Lower leg skin (tissue), 3 donors: ENCODE measurements around the gene LIN7A.

Source experiments
- POLR2A ChIP-seq, 2 donors: fragments of 450-650 bp; IDR thresholded peaks; one replicate each; pipeline ENCODE4 v1.6.1; 2016 to 2017; ENCODE audit warnings: antibody characterized with exemption in 2 of 2, mild to moderate bottlenecking in 1 of 2, moderate library complexity in 1 of 2
- TF ChIP-seq, protein P1 (sequence below), 3 donors: fragments of 450-650 bp; IDR thresholded peaks; one replicate each; pipeline ENCODE4 v1.5.1; 2016; ENCODE audit warnings: antibody characterized with exemption in 3 of 3, mild to moderate bottlenecking in 3 of 3, moderate library complexity in 2 of 3

- TF ChIP-seq, protein P1, sequence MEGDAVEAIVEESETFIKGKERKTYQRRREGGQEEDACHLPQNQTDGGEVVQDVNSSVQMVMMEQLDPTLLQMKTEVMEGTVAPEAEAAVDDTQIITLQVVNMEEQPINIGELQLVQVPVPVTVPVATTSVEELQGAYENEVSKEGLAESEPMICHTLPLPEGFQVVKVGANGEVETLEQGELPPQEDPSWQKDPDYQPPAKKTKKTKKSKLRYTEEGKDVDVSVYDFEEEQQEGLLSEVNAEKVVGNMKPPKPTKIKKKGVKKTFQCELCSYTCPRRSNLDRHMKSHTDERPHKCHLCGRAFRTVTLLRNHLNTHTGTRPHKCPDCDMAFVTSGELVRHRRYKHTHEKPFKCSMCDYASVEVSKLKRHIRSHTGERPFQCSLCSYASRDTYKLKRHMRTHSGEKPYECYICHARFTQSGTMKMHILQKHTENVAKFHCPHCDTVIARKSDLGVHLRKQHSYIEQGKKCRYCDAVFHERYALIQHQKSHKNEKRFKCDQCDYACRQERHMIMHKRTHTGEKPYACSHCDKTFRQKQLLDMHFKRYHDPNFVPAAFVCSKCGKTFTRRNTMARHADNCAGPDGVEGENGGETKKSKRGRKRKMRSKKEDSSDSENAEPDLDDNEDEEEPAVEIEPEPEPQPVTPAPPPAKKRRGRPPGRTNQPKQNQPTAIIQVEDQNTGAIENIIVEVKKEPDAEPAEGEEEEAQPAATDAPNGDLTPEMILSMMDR (IDR thresholded peaks at IDR 0.05): no peak
- no peak for TF ChIP-seq POLR2A (IDR thresholded peaks at IDR 0.05)
These were observed 56.6 kb downstream of the LIN7A start for GRCh38 chr12:80881106-80881505.
